ENCODE results near the gene SPATA13. TPM values are rescaled to one million over a fixed set of nuclear protein-coding genes. Genes with fewer than 3 reads are reported as not detected.
A peak's percentile ranks its signal among the peaks of the same experiment; 100 is the strongest.

Gene SPATA13
- total and polyA plus RNA-seq, 4 donors, result 10.5 to 36.7 (median 20.1) TPM

- H3K36me3 ChIP-seq (ENCODE audit: control insufficient read depth in 4 of 4, insufficient read depth in 4 of 4, low read length in 4 of 4), result no peaks in the 10 kb centered on the region
- no peaks in the 10 kb centered on the region for H3K27me3 ChIP-seq (ENCODE audit: control insufficient read depth in 3 of 3, insufficient read depth in 3 of 3, low read length in 2 of 3)
- WGBS, 2 donors, result 82 to 83% methylated on average over 7 of the region's 7 CpGs
- ATAC-seq (ENCODE audit: insufficient read depth, low FRiP score), result no peak
- H3K4me1 ChIP-seq (ENCODE audit: control insufficient read depth in 5 of 5, insufficient read depth in 5 of 5, low read length in 5 of 5), result peaks cover 0 to 14% (median 5%) of the 10 kb centered on the region in 5 donors
- H3K4me3 ChIP-seq, result no peak overlapping the region
- H3K9me3 ChIP-seq (ENCODE audit: control insufficient read depth in 4 of 4, insufficient read depth in 3 of 4, low read length in 3 of 4), result no peaks in the 10 kb centered on the region
- TF ChIP-seq, protein P1, sequence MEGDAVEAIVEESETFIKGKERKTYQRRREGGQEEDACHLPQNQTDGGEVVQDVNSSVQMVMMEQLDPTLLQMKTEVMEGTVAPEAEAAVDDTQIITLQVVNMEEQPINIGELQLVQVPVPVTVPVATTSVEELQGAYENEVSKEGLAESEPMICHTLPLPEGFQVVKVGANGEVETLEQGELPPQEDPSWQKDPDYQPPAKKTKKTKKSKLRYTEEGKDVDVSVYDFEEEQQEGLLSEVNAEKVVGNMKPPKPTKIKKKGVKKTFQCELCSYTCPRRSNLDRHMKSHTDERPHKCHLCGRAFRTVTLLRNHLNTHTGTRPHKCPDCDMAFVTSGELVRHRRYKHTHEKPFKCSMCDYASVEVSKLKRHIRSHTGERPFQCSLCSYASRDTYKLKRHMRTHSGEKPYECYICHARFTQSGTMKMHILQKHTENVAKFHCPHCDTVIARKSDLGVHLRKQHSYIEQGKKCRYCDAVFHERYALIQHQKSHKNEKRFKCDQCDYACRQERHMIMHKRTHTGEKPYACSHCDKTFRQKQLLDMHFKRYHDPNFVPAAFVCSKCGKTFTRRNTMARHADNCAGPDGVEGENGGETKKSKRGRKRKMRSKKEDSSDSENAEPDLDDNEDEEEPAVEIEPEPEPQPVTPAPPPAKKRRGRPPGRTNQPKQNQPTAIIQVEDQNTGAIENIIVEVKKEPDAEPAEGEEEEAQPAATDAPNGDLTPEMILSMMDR (IDR thresholded peaks at IDR 0.05; ENCODE audit: control extremely low read depth, extremely low read depth), result no peak
- no peak overlapping the region for H3K9ac ChIP-seq (ENCODE audit: insufficient read depth in 1 of 2, low read length in 2 of 2)
- DNase-seq, result peak in 2 of 3 donors; percentile 33 to 64
- H3K27ac ChIP-seq (ENCODE audit: low read depth in 1 of 2, low read length in 1 of 2), result no peak overlapping the region
These were observed 14.8 kb upstream of the SPATA13 start for GRCh38 chr13:24145674-24146073.

DNA sequence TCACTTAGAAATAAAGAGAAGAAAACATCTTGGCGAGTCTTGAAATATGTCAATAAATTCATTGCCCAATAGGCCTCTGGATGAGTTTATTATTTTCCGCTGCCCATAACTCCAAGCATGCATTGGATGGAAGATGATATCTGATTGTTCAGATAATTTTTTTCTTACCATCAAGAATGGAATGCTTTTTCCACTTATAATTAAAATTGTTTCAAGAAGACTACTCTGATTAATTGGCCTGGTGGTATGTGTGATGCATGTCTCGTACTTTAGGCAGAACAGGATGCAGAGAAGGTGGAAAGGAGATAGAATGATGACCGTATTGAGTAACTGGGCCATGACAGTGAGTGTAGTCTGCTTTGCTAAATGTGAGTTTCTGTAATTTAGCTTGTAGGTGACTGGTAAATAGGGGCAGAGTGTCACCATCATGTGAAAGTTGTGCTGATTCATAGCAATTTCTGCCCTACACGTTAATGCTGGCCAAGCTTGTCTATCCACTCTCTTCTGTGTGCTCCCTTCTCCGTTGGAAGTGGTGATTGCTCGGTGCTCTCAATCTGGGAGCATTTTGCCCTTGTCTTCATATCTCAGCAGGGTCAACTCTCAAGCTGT lies 13.5 kb upstream of the SPATA13 start:
- Histone ChIP-seq H3K4me3 (no peak overlapping the region), H3K36me3 (ENCODE audit: control insufficient read depth in 4 of 4, insufficient read depth in 4 of 4, low read length in 4 of 4) (no peaks in the 10 kb centered on the region), H3K4me1 (ENCODE audit: control insufficient read depth in 5 of 5, insufficient read depth in 5 of 5, low read length in 5 of 5) (peaks cover 0 to 14% (median 5%) of the 10 kb centered on the region in 5 donors), H3K9me3 (ENCODE audit: control insufficient read depth in 4 of 4, insufficient read depth in 3 of 4, low read length in 3 of 4) (no peaks in the 10 kb centered on the region), H3K9ac (ENCODE audit: insufficient read depth in 1 of 2, low read length in 2 of 2) (no peak overlapping the region), H3K27me3 (ENCODE audit: control insufficient read depth in 3 of 3, insufficient read depth in 3 of 3, low read length in 2 of 3) (no peaks in the 10 kb centered on the region), H3K27ac (ENCODE audit: low read depth in 1 of 2, low read length in 1 of 2) (no peak overlapping the region)
- DNase-seq (no peak), ATAC-seq (ENCODE audit: insufficient read depth, low FRiP score) (no peak)
- 92 to 94% methylated on average over 7 of the region's 7 CpGs for WGBS, 2 donors
- TF ChIP-seq, protein P1 (IDR thresholded peaks at IDR 0.05; ENCODE audit: control extremely low read depth, extremely low read depth), result no peak

GRCh38 chr13:24147570-24147963 lies 13.0 kb upstream of the SPATA13 start:
- Histone ChIP-seq H3K4me3 (no peak overlapping the region), H3K9me3 (ENCODE audit: control insufficient read depth in 4 of 4, insufficient read depth in 3 of 4, low read length in 3 of 4) (no peaks in the 10 kb centered on the region), H3K27me3 (ENCODE audit: control insufficient read depth in 3 of 3, insufficient read depth in 3 of 3, low read length in 2 of 3) (no peaks in the 10 kb centered on the region), H3K27ac (ENCODE audit: low read depth in 1 of 2, low read length in 1 of 2) (no peak overlapping the region), H3K36me3 (ENCODE audit: control insufficient read depth in 4 of 4, insufficient read depth in 4 of 4, low read length in 4 of 4) (no peaks in the 10 kb centered on the region), H3K9ac (ENCODE audit: insufficient read depth in 1 of 2, low read length in 2 of 2) (no peak overlapping the region), H3K4me1 (ENCODE audit: control insufficient read depth in 5 of 5, insufficient read depth in 5 of 5, low read length in 5 of 5) (peaks cover 0 to 14% (median 5%) of the 10 kb centered on the region in 5 donors)
- ATAC-seq (ENCODE audit: insufficient read depth, low FRiP score) (no peak), DNase-seq (no peak)
- 78 to 88% methylated on average over 6 of the region's 6 CpGs for WGBS, 2 donors
- TF ChIP-seq, protein P1 (IDR thresholded peaks at IDR 0.05; ENCODE audit: control extremely low read depth, extremely low read depth), result no peak
